ENCODE results near the gene TMEM164. TPM values are rescaled to one million over a fixed set of nuclear protein-coding genes. Genes with fewer than 3 reads are reported as not detected.

TMEM164 gene
- total RNA-seq, 2 donors from 2014 or later, result 45.5 to 445 TPM

DNA sequence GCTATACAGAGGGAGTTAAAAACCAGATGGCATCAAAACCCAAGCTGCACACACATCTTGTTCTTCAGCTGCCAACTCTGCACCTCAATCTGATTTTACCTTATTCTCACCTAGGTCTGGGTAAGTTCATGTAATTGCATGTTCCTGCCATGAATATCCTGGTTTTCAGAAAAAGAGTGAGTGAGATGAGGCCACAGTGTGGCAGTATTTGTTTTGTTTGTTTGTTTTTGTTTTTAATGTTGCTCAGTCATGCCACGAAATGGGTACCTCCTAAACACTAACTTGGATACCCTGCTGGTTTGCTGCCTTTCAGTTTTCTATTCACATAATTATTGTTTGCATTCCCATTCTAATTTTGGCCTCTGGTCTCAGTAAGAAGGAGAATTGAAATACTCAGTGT is 22.5 kb downstream of the TMEM164 start:
- TF ChIP-seq, protein P1, sequence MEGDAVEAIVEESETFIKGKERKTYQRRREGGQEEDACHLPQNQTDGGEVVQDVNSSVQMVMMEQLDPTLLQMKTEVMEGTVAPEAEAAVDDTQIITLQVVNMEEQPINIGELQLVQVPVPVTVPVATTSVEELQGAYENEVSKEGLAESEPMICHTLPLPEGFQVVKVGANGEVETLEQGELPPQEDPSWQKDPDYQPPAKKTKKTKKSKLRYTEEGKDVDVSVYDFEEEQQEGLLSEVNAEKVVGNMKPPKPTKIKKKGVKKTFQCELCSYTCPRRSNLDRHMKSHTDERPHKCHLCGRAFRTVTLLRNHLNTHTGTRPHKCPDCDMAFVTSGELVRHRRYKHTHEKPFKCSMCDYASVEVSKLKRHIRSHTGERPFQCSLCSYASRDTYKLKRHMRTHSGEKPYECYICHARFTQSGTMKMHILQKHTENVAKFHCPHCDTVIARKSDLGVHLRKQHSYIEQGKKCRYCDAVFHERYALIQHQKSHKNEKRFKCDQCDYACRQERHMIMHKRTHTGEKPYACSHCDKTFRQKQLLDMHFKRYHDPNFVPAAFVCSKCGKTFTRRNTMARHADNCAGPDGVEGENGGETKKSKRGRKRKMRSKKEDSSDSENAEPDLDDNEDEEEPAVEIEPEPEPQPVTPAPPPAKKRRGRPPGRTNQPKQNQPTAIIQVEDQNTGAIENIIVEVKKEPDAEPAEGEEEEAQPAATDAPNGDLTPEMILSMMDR (IDR thresholded peaks at IDR 0.05), result no peak
- TF ChIP-seq POLR2AphosphoS5 (IDR thresholded peaks at IDR 0.05) (no peak), POLR2A (IDR thresholded peaks at IDR 0.05) (no peak)
- Histone ChIP-seq H3K27ac (no peak overlapping the region), H3K27me3 (replicated peaks; ENCODE audit: insufficient read depth) (no peaks in the 10 kb centered on the region), H3K36me3 (no peaks in the 10 kb centered on the region), H3K9me3 (no peaks in the 10 kb centered on the region), H3K4me3 (no peak overlapping the region), H3K4me1 (replicated peaks) (no peaks in the 10 kb centered on the region)
- WGBS, result 75% methylated on average over 1 of the region's 1 CpG
- DNase-seq (ENCODE audit: low spot score), result no peak
- intact Hi-C loops (cut with DNase I), result no loop called here

DNA sequence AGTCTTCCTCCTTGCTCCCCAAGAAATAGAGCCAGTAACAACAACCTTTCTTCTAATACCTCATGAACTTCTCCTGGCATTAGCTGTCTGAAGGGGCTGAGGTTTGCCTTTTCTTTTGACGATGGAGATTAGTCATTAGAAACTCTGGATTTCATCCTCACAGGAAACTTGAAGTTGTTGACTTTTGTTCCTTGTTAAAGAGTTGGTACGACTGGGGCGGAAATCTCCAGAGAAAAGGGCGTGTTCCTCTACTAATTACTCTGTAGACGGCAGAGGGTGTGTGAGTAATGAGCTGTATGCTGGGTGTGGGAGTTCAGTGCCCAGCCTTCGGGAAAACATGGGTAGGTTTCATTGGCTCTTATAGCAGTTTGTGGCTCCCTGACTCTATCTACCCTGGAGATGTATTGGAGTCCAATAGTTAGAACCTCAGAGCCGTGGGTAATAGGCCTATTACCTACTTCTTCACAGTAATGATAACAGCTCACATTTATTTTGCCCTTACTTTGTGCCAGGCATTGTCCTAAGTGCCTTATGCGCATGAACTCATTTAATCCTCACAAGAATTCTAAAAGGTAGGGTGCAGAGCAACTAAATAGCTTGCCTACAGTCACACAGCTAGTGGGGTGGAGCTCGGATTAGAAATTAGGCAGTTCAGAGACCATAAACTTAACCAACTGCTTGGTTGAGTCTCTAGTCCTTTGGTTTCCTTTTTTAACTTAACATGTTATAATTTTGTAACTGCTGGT is 23.4 kb downstream of the TMEM164 start:
- TF ChIP-seq POLR2AphosphoS5 (IDR thresholded peaks at IDR 0.05), result no peak
- TF ChIP-seq, protein P1 (IDR thresholded peaks at IDR 0.05), result no peak
- TF ChIP-seq POLR2A (IDR thresholded peaks at IDR 0.05), result no peak
- H3K36me3 ChIP-seq, result no peaks in the 10 kb centered on the region
- intact Hi-C loops (cut with DNase I), result no loop called here
- no peaks in the 10 kb centered on the region for H3K4me1 ChIP-seq (replicated peaks)
- H3K4me3 ChIP-seq, result no peak overlapping the region
- H3K27me3 ChIP-seq (replicated peaks; ENCODE audit: insufficient read depth), result no peaks in the 10 kb centered on the region
- no peak overlapping the region for H3K27ac ChIP-seq
- WGBS, result 55% methylated on average over 9 of the region's 9 CpGs
- no peaks in the 10 kb centered on the region for H3K9me3 ChIP-seq
- DNase-seq (ENCODE audit: low spot score), result no peak

DNA sequence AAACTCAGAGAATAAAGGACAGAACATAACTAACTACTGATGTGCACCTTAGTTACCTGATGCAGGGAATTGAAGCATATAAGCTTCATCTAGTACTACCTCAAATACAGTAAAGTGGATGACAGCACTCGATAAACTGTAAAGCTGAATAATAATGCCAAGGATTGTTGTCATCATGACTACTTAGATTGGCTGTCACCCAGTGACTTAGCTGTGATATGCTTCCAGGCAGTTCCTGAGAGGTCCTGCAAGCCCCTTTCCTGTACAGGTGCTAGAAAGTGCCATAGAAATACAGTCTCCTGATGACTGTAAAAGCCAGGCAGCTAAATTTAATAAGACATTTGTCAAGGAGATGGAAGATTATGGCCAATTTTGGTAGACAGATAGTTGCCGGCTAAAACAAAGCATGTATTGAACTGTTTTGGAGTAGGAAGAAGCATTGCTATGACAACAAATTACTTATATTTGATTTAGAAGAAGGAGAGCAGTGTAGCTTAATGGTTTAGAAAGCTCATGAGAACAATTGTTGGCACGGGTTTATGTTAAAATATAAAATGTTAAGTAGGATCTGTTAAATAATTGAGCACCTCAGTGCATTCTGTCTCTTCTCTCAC is 29.7 kb downstream of the TMEM164 start:
- H3K36me3 ChIP-seq, result no peaks in the 10 kb centered on the region
- WGBS, result 30% methylated on average over 3 of the region's 3 CpGs
- H3K27ac ChIP-seq, result no peak overlapping the region
- DNase-seq (ENCODE audit: low spot score), result no peak
- no peaks in the 10 kb centered on the region for H3K4me1 ChIP-seq (replicated peaks)
- intact Hi-C loops (cut with DNase I), result no loop called here
- H3K9me3 ChIP-seq, result no peaks in the 10 kb centered on the region
- H3K4me3 ChIP-seq, result no peak overlapping the region
- TF ChIP-seq POLR2AphosphoS5 (IDR thresholded peaks at IDR 0.05), result no peak
- TF ChIP-seq, protein P1 (IDR thresholded peaks at IDR 0.05), result no peak
- TF ChIP-seq POLR2A (IDR thresholded peaks at IDR 0.05), result no peak
- no peaks in the 10 kb centered on the region for H3K27me3 ChIP-seq (replicated peaks; ENCODE audit: insufficient read depth)

DNA sequence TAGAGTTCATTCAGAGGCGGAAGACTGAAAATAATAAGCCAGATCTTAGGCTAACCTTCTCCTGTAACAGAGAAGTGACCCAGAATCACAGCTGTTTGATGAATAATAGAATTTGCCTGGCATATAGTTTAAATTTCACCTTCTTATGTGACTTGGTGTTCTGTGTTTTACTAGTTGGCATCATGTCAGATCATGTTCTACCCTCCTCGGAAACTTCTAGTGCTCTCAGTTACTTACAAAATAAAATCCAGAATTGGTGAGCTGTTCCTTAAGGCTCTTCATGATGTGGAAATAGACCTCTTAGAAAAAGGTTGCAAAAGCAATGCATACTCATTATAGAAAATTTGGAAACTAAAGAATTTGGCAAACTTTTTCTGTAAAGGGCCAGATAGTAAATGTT is 31.1 kb downstream of the TMEM164 start:
- DNase-seq (ENCODE audit: low spot score), result no peak
- H3K4me1 ChIP-seq (replicated peaks), result no peaks in the 10 kb centered on the region
- H3K36me3 ChIP-seq, result no peaks in the 10 kb centered on the region
- H3K27me3 ChIP-seq (replicated peaks; ENCODE audit: insufficient read depth), result no peaks in the 10 kb centered on the region
- no peaks in the 10 kb centered on the region for H3K9me3 ChIP-seq
- TF ChIP-seq, protein P1 (IDR thresholded peaks at IDR 0.05), result no peak
- no peak for TF ChIP-seq POLR2AphosphoS5 (IDR thresholded peaks at IDR 0.05)
- no peak for TF ChIP-seq POLR2A (IDR thresholded peaks at IDR 0.05)
- intact Hi-C loops (cut with DNase I), result no loop called here
- no peak overlapping the region for H3K27ac ChIP-seq
- 36% methylated on average over 2 of the region's 2 CpGs for WGBS
- no peak overlapping the region for H3K4me3 ChIP-seq
